SH-SY5Y (cell line): ENCODE data around the gene MYO18B.

Experiments
- GATA2 ChIP-seq: IDR thresholded peaks from 2 replicates; pipeline ENCODE4 v1.6.1; 2011; ENCODE audit warnings: mild to moderate bottlenecking, low read depth, low read length
- GATA3 ChIP-seq: IDR thresholded peaks from 2 replicates; pipeline ENCODE4 v1.6.1; 2011; ENCODE audit warnings: low read depth, mild to moderate bottlenecking, low read length, moderate library complexity

Gene MYO18B

GRCh38 chr22:25911243-25911972 lies 169.4 kb downstream of the MYO18B start:
- TF ChIP-seq GATA2 (no peak), GATA3 (no peak)

GRCh38 chr22:25919452-25919851 lies 177.5 kb downstream of the MYO18B start:
- TF ChIP-seq GATA2 (no peak), GATA3 (no peak)

GRCh38 chr22:25922141-25922540 lies 180.2 kb downstream of the MYO18B start:
- TF ChIP-seq GATA3 (no peak), GATA2 (no peak)

- no peak for TF ChIP-seq GATA3
- no peak for TF ChIP-seq GATA2
Measured at GRCh38 chr22:25923914-25924313, 181.9 kb downstream of the MYO18B start.

- TF ChIP-seq GATA2 = no peak
Measured at GRCh38 chr22:25928038-25928437, 186.1 kb downstream of the MYO18B start.

- TF ChIP-seq GATA3 (peak; percentile 26; the same call in 1 of the 2 replicates), GATA2 (peak; percentile 63)
Measured at GRCh38 chr22:25929321-25929878, 187.4 kb downstream of the MYO18B start.

- TF ChIP-seq GATA3 (no peak), GATA2 (no peak)
Measured at GRCh38 chr22:25930083-25930482, 188.1 kb downstream of the MYO18B start.

GRCh38 chr22:25930788-25931310 lies 188.9 kb downstream of the MYO18B start:
- TF ChIP-seq GATA3 (no peak), GATA2 (no peak)

- no peak for TF ChIP-seq GATA3
- TF ChIP-seq GATA2 = no peak
Measured at GRCh38 chr22:25933158-25933788, 191.3 kb downstream of the MYO18B start.

- TF ChIP-seq GATA3 = no peak
- no peak for TF ChIP-seq GATA2
Measured at GRCh38 chr22:25935266-25936058, 193.5 kb downstream of the MYO18B start.

GRCh38 chr22:25938151-25938550 lies 196.2 kb downstream of the MYO18B start:
- TF ChIP-seq GATA3 (no peak), GATA2 (no peak)

GRCh38 chr22:25939384-25939783 lies 197.4 kb downstream of the MYO18B start:
- no peak for TF ChIP-seq GATA2
- TF ChIP-seq GATA3 = no peak

- TF ChIP-seq GATA2 = no peak
- no peak for TF ChIP-seq GATA3
Measured at GRCh38 chr22:25940479-25940878, 198.5 kb downstream of the MYO18B start.

- TF ChIP-seq GATA2 (no peak), GATA3 (no peak)
Measured at GRCh38 chr22:25941365-25941960, 199.5 kb downstream of the MYO18B start.
